Measurements from ENCODE around the gene VSTM2L. TPM values are rescaled to one million over a fixed set of nuclear protein-coding genes. Genes with fewer than 3 reads are reported as not detected.

Gene VSTM2L
- total RNA-seq, 1 donor = not detected

- H3K27me3 ChIP-seq (ENCODE audit: insufficient read depth, low read length) = peaks cover 41% of the 10 kb centered on the region
- no peaks in the 10 kb centered on the region for H3K4me1 ChIP-seq (ENCODE audit: insufficient read depth, low read length)
- H3K4me3 ChIP-seq (ENCODE audit: low read length) = no peak overlapping the region
- H3K9me3 ChIP-seq (ENCODE audit: low read depth, low read length) = no peaks in the 10 kb centered on the region
Observed at GRCh38 chr20:37904008-37904642, 1.2 kb downstream of the VSTM2L start.

GRCh38 chr20:37904845-37905373 is 2.0 kb downstream of the VSTM2L start:
- no peak overlapping the region for H3K4me3 ChIP-seq (ENCODE audit: low read length)
- no peaks in the 10 kb centered on the region for H3K4me1 ChIP-seq (ENCODE audit: insufficient read depth, low read length)
- peaks cover 41% of the 10 kb centered on the region for H3K27me3 ChIP-seq (ENCODE audit: insufficient read depth, low read length)
- H3K9me3 ChIP-seq (ENCODE audit: low read depth, low read length) = no peaks in the 10 kb centered on the region

GRCh38 chr20:37905671-37906613 is 3.0 kb downstream of the VSTM2L start:
- Histone ChIP-seq H3K27me3 (ENCODE audit: insufficient read depth, low read length) (peaks cover 38% of the 10 kb centered on the region), H3K9me3 (ENCODE audit: low read depth, low read length) (no peaks in the 10 kb centered on the region), H3K4me3 (ENCODE audit: low read length) (no peak overlapping the region), H3K4me1 (ENCODE audit: insufficient read depth, low read length) (no peaks in the 10 kb centered on the region)

DNA sequence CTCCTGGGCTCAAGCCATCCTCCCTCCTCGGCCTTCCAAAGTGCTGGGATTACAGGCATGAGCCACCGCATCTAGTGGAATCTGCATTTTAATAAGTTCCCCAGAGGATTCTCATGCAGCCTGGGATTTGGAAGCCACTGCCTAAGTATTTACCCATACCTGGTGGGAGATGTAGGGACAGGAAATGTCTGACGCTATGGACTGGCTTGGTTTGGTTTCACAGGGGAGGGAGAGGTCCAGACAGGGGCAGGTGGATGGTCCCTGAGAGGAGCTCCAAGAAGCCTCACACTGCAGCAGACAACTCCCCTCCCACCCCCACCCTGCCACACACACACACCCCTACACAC is 4.4 kb downstream of the VSTM2L start:
- Histone ChIP-seq H3K4me1 (ENCODE audit: insufficient read depth, low read length) (no peaks in the 10 kb centered on the region), H3K27me3 (ENCODE audit: insufficient read depth, low read length) (peaks cover 27% of the 10 kb centered on the region), H3K4me3 (ENCODE audit: low read length) (no peak overlapping the region), H3K9me3 (ENCODE audit: low read depth, low read length) (no peaks in the 10 kb centered on the region)

DNA sequence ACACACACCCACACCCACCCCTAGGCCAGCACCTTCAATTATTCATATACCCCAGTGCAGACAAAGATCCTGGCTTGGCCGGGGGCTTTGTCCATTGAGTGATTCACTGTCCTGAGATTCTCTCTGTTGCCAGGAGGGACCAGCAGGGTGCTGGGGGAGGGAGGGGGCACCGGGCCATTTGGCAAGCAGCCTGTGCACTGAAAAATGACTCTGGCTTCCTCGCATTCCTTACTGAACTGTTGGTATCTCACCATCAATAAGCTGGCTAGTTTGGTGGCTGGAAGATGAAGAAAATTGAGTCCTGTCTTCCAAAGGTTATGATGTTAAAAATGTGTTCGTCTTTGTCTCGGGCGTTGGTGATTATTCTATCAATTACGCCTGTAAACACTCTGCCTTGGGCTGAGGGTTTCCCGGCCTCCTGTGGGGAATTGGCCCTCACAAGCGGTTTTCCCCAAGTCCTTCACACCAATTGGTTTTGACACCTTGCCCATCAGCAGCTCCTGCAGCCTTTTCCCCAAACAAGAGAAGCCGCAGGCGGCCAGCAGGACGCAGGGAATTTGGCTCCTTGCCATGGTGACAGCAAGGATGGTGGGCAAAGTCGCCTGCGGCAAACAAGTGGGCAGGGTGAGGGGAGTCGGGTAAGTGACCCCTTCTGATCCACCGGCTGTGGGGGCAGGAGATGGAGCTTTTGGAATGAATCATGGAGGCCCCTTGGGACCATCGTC is 4.9 kb downstream of the VSTM2L start:
- Histone ChIP-seq H3K4me1 (ENCODE audit: insufficient read depth, low read length) (no peaks in the 10 kb centered on the region), H3K4me3 (ENCODE audit: low read length) (no peak overlapping the region), H3K27me3 (ENCODE audit: insufficient read depth, low read length) (peaks cover 28% of the 10 kb centered on the region)

GRCh38 chr20:37911261-37911660 is 8.3 kb downstream of the VSTM2L start:
- Histone ChIP-seq H3K4me3 (ENCODE audit: low read length) (no peak overlapping the region), H3K4me1 (ENCODE audit: insufficient read depth, low read length) (peaks cover 10% of the 10 kb centered on the region), H3K27me3 (ENCODE audit: insufficient read depth, low read length) (peaks cover 31% of the 10 kb centered on the region), H3K9me3 (ENCODE audit: low read depth, low read length) (no peaks in the 10 kb centered on the region)

More for the DNA sequence above, 4.9 kb downstream of the VSTM2L start:
- H3K9me3 ChIP-seq (ENCODE audit: low read depth, low read length) = no peaks in the 10 kb centered on the region

- Histone ChIP-seq H3K4me3 (ENCODE audit: low read length) (no peak overlapping the region), H3K27me3 (ENCODE audit: insufficient read depth, low read length) (peaks cover 30% of the 10 kb centered on the region), H3K9me3 (ENCODE audit: low read depth, low read length) (no peaks in the 10 kb centered on the region), H3K4me1 (ENCODE audit: insufficient read depth, low read length) (peaks cover 10% of the 10 kb centered on the region)
Observed at GRCh38 chr20:37911838-37912281, 8.9 kb downstream of the VSTM2L start.

DNA sequence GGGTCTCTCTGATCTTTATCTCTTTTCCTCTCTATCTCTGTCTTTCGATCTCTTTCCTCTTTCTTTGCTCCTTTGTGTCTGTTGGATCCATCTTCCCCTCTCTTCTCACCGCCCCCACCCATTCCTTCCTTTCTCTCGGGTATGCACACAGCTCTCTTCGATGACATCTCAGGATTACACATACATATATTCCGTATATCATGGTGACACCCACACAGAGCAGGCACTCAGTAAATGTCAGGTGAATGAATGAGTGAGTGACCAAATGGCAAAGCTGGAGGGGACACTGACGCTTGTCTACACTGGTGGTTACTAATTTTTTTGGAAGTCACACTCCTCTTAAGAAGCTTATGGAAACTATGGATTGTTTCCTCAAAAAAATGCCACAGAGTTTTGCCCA is 9.9 kb downstream of the VSTM2L start:
- Histone ChIP-seq H3K4me3 (ENCODE audit: low read length) (no peak overlapping the region), H3K9me3 (ENCODE audit: low read depth, low read length) (no peaks in the 10 kb centered on the region), H3K27me3 (ENCODE audit: insufficient read depth, low read length) (peaks cover 36% of the 10 kb centered on the region), H3K4me1 (ENCODE audit: insufficient read depth, low read length) (peaks cover 10% of the 10 kb centered on the region)

DNA sequence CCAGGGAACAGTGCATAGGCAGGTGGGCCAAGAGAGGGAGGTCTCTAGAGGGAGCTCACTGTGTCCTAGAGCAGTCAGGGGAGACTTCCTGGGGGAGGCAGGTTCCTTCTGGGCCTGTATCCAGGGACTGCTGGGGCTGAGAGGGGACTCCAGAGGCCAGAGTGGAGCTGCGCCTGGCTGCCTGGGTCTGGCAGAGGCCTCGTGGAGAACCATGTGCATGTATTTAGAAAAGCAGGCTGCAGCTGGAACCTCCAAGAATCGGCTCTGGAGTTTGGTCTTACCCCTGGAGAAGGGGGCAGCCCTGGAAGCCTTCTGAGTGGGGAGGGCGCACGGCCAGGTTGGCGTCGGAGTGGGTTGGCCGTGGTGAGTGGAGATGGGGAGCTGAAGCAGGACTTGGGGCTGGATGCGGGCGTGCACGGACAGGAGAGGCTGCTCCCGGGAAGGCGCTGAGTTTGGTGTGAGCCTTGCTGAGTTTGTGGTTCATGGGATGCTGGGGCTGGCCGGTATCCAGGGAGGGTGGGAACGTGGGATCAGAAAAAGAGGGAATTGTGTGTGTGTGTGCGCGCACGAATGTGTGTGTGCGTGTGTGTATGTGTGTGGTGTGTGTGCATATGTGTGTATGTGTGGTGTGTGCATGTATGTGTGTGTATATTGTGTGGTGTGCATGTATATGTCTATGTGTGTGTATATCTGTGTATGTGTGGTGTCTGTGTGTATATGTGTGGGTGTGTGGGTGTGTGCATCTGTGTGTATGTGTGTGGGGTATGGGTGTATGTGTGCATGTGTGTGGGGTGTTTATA is 10.8 kb downstream of the VSTM2L start:
- no peaks in the 10 kb centered on the region for H3K9me3 ChIP-seq (ENCODE audit: low read depth, low read length)
- peaks cover 10% of the 10 kb centered on the region for H3K4me1 ChIP-seq (ENCODE audit: insufficient read depth, low read length)
- no peak overlapping the region for H3K4me3 ChIP-seq (ENCODE audit: low read length)
- H3K27me3 ChIP-seq (ENCODE audit: insufficient read depth, low read length) = peaks cover 40% of the 10 kb centered on the region

DNA sequence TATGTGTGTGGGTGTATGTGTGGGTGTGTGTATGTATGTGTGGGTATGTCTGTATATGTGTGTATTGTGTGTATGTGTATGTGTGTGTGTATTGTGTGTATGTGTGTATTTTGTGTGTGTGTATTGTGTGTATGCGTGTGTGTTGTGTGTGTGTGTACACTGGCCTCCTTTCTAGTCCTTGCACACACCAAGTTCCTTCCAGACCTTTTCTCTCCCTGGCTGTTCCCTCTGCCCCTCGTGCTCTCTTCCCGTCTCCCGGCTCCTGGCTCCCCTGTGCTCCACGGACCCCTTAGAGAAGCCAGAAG is 11.4 kb downstream of the VSTM2L start:
- Histone ChIP-seq H3K9me3 (ENCODE audit: low read depth, low read length) (no peaks in the 10 kb centered on the region), H3K4me1 (ENCODE audit: insufficient read depth, low read length) (peaks cover 10% of the 10 kb centered on the region), H3K4me3 (ENCODE audit: low read length) (no peak overlapping the region), H3K27me3 (ENCODE audit: insufficient read depth, low read length) (peaks cover 40% of the 10 kb centered on the region)

DNA sequence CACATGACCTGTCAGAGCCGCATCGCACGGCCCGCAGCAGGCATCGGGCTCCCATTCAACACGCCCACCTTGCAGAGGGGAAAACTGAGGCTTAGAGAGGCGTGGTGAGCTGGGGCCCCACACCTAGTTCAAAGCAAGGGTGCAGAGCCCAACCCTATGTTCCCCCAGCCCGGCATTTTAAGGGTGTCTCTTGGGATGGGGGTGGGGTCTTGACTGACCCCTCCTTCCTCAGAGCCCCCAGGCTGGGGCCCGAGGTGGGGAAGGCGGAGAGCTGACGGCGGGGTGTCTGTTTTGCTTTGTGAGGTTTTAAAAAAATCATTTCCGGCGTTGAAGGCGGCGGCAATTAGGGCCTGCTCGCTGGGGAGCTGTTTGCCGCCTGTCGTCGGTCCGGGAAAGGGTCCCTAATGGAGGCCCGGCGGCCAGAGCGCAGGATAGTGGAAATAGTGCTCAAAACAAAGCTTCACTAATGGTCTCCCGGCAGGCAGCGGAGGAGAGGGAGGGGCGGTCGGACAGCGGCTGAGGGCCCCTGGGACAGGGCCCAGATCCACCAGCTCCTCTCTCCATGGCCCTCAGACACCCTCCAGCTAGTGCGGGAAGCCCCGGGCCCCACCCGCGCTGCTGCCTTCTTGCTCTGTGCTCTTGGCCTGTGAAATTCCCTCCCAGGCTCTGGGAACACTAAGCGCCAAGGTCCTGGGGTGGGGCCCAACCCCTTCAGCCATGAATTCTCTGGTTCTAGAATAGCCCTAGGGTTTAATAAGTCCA is 11.9 kb downstream of the VSTM2L start:
- H3K9me3 ChIP-seq (ENCODE audit: low read depth, low read length) = no peaks in the 10 kb centered on the region
- peaks cover 10% of the 10 kb centered on the region for H3K4me1 ChIP-seq (ENCODE audit: insufficient read depth, low read length)
- no peak overlapping the region for H3K4me3 ChIP-seq (ENCODE audit: low read length)
- peaks cover 40% of the 10 kb centered on the region for H3K27me3 ChIP-seq (ENCODE audit: insufficient read depth, low read length)

DNA sequence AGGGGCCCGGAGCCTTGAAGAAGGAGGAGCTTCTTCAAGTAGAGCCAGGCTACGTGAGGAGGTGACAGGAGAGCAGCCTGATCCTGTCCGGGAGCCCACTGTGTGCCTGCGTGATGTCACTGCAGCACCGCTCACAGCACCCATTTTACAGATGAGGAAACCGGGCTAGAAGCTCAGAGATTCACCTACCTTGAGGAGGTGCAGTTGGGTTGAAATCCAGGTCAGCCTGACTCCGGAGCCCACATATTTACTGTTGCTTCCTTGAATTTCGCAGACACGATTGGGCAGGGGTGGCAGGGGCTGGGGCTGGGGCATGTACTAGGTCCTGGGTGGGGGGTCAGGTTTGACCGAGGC is 12.5 kb downstream of the VSTM2L start:
- Histone ChIP-seq H3K27me3 (ENCODE audit: insufficient read depth, low read length) (peaks cover 40% of the 10 kb centered on the region), H3K4me3 (ENCODE audit: low read length) (no peak overlapping the region), H3K4me1 (ENCODE audit: insufficient read depth, low read length) (peaks cover 10% of the 10 kb centered on the region), H3K9me3 (ENCODE audit: low read depth, low read length) (no peaks in the 10 kb centered on the region)

DNA sequence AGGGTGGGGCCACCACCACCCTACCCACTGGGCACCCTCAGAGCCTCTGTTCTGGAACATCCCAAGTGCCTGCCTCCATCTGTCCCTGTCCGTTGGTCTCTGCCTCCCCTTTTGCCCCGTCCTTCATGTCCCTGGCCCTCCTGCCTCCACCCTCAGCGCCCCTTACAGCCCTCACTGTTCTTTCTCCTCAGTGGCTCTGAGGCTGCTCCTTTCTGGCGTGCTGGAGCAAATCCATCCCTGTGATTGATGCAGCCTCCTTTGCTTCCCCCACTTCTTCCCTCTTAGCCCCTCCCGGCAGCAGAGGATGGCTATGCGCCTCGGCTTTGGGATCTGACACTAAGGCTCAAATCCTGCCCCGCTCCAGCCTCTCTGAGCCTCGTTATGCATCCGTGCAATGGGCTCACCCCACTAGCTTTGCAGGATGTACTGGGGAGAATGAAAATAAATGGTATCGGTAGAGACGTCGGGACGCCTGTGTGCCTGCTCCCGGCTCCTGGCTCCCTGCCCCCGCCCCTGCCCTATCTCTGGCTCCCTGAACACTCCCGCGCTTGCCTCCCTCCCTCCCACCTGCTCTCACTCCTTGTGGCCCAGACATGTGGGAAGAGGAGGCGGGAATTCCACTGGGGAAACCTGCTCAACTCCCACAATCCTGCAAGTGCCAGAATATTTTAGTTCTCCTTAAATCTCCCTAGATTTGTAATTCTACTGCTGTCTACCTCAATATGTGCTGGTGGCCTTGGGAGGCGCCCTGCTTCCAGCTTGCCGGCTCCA is 13.1 kb downstream of the VSTM2L start:
- H3K9me3 ChIP-seq (ENCODE audit: low read depth, low read length) = no peaks in the 10 kb centered on the region
- peaks cover 40% of the 10 kb centered on the region for H3K27me3 ChIP-seq (ENCODE audit: insufficient read depth, low read length)
- no peak overlapping the region for H3K4me3 ChIP-seq (ENCODE audit: low read length)
- peaks cover 10% of the 10 kb centered on the region for H3K4me1 ChIP-seq (ENCODE audit: insufficient read depth, low read length)

Data from mononuclear cell (primary cell).